DOHH2 (cell line): ENCODE results near the gene BCORL1.

Source experiments
- EZH2phosphoT487 ChIP-seq: fragments of 200-600 bp; sonication (generic); IDR thresholded peaks from 2 replicates; pipeline ENCODE4 v1.6.1; 2017; ENCODE audit warnings: borderline replicate concordance, mild to moderate bottlenecking, antibody characterized with exemption, low read length, moderate library complexity, mixed read lengths
- TF ChIP-seq, protein P1 (sequence below): fragments of 200-600 bp; sonication (generic); IDR thresholded peaks from one replicate; pipeline ENCODE4 v1.5.1; 2014; ENCODE audit warnings: antibody characterized with exemption, mild to moderate bottlenecking, low read depth, low read length; ENCODE audit not compliant: poor library complexity, severe bottlenecking

- TF ChIP-seq, protein P1, sequence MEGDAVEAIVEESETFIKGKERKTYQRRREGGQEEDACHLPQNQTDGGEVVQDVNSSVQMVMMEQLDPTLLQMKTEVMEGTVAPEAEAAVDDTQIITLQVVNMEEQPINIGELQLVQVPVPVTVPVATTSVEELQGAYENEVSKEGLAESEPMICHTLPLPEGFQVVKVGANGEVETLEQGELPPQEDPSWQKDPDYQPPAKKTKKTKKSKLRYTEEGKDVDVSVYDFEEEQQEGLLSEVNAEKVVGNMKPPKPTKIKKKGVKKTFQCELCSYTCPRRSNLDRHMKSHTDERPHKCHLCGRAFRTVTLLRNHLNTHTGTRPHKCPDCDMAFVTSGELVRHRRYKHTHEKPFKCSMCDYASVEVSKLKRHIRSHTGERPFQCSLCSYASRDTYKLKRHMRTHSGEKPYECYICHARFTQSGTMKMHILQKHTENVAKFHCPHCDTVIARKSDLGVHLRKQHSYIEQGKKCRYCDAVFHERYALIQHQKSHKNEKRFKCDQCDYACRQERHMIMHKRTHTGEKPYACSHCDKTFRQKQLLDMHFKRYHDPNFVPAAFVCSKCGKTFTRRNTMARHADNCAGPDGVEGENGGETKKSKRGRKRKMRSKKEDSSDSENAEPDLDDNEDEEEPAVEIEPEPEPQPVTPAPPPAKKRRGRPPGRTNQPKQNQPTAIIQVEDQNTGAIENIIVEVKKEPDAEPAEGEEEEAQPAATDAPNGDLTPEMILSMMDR, result no peak
- TF ChIP-seq EZH2phosphoT487, result no peak
Measured at GRCh38 chrX:129939986-129940385, 42.4 kb upstream of the BCORL1 start.
